HG03280 (cell line): ENCODE results near the gene NDUFS7.

Source experiments
- ATAC-seq: cut with Tn5 transposase; IDR thresholded peaks from one replicate; pipeline ENCODE4 v1.9.1; 2021; ENCODE audit warnings: mild to moderate bottlenecking, moderate library complexity; ENCODE audit not compliant: unreplicated experiment

Gene NDUFS7

GRCh38 chr19:1383312-1384084 lies at the start of gene NDUFS7:
Gene NDUFS7, plus strand, starts transcription at chr19:1383907. Its CDS starts 20 bp downstream, at chr19:1383927.
- peak; percentile 78 for ATAC-seq

- ATAC-seq = no peak
Measured at GRCh38 chr19:1336079-1336684, 47.5 kb upstream of the NDUFS7 start.

- no peak for ATAC-seq
Measured at GRCh38 chr19:1340681-1341469, 42.8 kb upstream of the NDUFS7 start.

GRCh38 chr19:1343041-1343440 lies 40.7 kb upstream of the NDUFS7 start:
- ATAC-seq = no peak

GRCh38 chr19:1349211-1349610 lies 34.5 kb upstream of the NDUFS7 start:
- no peak for ATAC-seq

- no peak for ATAC-seq
Measured at GRCh38 chr19:1350867-1351266, 32.8 kb upstream of the NDUFS7 start.

- ATAC-seq = no peak
Measured at GRCh38 chr19:1351381-1351851, 32.3 kb upstream of the NDUFS7 start.

GRCh38 chr19:1353144-1353543 lies 30.6 kb upstream of the NDUFS7 start:
- ATAC-seq = no peak

- ATAC-seq = no peak
Measured at GRCh38 chr19:1354970-1355567, 28.6 kb upstream of the NDUFS7 start.

GRCh38 chr19:1355568-1356507 lies 27.9 kb upstream of the NDUFS7 start:
- no peak for ATAC-seq

- ATAC-seq = no peak
Measured at GRCh38 chr19:1356508-1356865, 27.2 kb upstream of the NDUFS7 start.

GRCh38 chr19:1357531-1358109 lies 26.1 kb upstream of the NDUFS7 start:
- no peak for ATAC-seq

GRCh38 chr19:1360126-1360817 lies 23.4 kb upstream of the NDUFS7 start:
- ATAC-seq = no peak

- ATAC-seq = no peak
Measured at GRCh38 chr19:1360818-1361461, 22.8 kb upstream of the NDUFS7 start.

- ATAC-seq = no peak
Measured at GRCh38 chr19:1361601-1362386, 21.9 kb upstream of the NDUFS7 start.

GRCh38 chr19:1362387-1363257 lies 21.1 kb upstream of the NDUFS7 start:
- no peak for ATAC-seq

- ATAC-seq = no peak
Measured at GRCh38 chr19:1363599-1363998, 20.1 kb upstream of the NDUFS7 start.
